Hepatic stellate cell (primary cell): ENCODE data around the gene KDM4B.

ENCODE experiments used
- DNase-seq: peaks from one replicate; pipeline ENCODE4 v3.0.0; 2011; ENCODE audit warnings: low spot score

Gene KDM4B

DNA sequence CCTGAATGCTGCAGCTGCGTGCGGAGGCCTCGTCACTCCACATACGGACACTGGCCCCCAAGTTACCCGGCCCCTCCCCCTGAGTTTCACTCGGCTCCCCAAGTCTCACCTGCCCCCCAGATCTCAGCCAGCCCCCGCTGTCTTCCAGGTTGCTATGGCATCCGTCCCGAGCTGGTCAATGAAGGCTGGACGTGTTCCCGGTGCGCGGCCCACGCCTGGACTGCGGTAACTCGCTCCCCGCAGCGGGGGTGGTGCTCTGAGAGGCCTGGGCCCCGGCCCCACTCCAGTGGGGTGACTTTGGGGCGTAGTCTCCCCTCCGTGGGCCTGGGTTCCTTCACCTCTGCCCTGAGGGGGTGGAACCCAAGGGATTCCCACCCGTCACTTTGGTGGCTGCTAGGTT is 168.2 kb downstream of the KDM4B start:
- DNase-seq = no peak

DNA sequence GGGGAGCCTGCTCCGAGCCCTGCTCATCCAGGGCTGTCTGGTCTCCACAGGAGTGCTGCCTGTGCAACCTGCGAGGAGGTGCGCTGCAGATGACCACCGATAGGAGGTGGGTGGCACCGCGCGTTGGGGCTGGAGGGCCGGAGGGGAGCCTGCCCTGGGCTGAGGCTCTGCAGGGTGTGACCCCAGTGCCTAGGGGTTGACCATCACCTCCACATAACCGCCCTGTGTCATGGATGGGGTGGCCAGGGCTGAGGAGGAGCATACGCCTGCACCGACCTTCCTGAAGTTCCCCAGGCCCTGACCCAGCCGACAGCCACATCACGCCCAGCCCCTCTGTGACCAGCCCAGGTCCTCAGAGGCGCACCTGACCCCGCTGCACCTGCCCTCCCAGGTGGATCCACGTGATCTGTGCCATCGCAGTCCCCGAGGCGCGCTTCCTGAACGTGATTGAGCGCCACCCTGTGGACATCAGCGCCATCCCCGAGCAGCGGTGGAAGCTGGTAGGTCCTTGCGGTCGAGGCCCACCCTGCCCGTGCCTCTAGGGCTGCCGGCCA is 168.7 kb downstream of the KDM4B start:
- DNase-seq = no peak

DNA sequence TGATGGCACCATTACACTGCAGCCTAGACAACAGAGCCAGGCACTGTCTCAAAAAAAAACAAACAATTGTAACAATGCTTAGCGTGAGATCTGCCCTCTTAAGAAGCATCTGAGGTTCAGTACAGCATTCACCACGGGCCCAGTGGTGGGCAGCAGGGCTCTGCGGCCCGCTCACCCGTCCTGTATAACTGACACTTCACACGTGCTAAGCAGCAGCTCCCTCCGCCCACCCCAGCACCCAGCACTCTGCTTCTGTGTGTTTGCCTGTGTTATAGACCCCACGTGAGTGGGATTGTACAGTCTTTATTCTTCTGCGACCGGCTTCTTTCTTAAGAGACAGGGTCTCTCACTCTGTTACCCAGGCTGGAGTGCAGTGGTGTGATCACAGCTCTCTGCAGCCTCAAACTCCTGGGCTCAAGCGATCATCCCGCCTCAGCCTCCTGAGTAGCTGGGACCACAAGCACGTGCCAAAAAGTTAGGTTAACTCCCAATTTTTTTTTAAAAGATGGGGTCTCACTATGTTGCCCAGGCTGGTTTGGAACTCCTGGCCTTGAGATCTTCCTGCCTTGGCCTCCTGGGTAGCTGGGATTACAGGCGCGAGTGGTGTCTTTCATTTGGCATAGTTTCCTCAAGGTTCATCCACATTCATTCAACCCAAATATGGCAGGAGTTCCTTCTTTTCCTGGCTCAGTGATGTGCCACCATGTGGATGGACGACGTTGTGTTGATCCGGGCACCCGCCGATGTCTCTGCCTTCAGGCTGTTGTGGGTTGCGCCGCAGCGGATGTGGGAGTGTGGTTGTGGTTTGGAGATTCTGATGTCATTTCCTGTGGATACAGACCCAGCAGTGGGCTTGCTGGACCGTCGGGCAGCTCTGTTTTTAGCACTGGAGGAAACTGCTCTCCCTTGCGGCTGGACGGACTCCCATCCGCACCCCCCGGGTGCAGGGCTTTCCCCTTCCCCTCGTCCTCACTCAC is 170.0 kb downstream of the KDM4B start:
- DNase-seq = no peak

DNA sequence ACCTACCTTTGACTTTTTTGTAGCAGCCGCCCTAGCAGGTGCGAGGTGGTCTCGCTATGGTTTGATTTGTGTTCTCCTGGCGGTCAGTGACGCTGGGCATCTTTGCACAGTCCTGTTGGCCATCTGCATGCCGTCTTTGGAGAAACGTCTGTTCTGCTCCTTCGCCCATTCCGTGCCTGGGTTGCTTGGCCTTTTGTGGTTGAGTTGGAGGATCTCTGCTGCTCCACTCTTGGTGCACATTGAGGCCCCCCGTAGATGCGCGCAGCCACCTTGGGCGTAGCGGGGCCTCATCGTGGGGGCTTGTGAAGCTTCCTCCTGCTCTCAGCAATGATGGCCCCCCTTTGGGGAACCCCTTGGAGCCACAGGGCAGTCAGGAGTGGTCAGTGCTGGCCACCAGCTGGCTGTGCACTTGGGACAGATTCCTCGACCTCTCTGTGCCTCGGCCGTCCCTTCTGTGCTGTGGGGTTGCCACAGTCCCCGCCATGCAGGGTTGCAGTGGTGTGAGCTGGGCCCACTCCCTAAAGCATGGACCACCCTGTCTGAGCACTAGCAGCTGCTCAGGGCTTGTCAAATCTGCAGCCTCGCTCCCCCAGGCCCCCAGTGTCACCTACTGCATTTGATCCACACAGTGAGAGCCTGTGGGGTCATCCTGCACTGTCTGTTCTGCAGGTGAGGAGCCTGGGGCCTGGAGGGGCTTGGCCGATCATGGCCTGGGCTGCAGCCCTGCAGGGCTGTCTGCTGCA is 170.8 kb downstream of the KDM4B start:
- DNase-seq = no peak

DNA sequence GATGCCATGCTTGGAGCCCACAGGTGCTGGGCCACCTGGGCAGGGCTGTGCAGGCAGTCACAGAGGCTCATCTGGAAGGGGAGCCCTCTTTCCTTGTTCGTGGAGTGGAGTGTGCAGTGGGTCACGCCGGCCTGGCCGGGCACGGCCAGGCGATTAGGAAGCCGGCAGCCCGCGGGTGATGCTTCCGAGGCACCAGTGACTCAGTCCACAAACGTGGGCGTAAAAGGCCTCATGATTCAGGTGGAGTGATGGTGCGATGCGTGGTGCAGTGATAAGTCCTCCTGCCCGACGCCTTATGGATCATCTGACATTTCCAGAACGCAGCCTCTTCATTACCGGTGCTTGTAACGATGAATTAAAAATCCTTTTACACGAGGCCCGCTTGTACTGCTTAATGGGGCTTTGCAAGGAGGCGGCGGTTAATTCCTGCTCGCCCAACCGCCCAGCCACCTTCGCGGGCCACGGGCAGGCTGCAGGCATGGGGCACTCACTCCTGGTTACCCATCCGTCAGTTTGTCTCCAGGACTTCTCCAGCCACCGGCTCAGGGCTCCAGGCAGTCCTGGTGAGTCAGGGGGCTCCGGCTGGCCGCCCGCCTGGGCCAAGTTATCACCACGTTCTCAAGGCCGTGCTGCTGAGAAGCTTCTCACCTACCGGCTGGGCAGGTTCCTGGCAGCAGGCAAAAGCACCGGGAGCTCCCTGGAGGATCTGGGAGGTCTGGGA is 172.4 kb downstream of the KDM4B start:
- DNase-seq = no peak

DNA sequence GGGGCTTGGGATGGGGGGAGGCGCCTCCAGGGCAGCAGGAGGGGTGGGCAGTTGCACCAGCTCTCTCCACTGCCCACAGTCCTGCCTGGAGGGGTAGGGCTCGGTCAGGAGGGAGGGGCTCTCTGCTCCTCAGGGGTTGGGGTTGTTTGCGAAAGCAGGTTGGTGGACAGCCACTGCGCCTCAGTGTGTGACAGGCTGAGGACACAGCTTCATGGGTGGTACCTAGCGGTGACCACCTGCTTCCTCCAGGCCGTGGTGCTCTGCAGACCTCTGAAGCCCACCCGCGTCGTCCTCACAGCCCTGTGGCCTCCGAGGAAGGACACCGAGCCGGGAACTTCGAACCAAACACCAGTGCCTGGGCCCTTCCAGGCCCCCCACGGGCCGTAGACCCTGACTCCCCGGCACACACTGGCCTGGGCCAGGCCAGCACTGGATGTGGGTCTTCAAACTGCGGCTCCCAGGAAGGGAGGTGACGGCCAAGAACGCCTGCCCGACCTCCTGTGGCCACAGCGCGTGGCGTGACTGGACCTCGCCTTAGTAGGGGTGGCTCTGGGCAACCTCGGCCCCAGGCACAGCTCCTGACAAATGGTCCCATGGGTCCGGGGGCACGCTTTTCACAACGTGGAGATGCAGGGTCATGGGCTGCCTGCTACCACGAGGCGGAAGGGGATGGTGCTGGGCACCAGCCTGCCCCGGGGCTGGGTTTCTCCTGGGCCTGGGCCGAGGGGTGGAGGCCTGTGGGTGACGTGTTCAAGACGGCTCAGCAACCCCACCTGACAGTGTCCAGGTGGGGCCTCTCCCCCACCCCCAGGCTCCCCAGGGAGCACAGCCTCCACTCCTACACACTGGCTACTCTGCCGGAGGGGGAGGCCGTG is 173.2 kb downstream of the KDM4B start:
- DNase-seq = no peak

DNA sequence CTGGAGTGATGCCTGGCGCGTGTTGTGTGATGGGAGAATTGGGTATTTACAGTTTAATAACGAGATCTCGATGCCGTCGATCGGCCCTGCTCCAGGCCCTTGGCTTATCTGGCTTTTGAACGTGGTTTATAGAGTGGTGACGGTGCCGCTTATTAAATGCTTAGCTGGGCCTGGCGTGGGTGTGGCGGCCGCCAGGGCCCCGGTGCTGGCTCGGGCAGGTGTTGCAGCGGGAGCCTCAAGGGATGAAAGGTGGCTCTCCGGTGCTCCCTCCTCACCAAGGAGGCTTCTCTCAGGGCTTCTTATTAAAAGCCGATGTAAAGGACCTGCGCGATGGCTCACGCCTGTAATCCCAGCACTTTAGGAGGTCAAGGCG is 173.8 kb downstream of the KDM4B start:
- no peak for DNase-seq

DNA sequence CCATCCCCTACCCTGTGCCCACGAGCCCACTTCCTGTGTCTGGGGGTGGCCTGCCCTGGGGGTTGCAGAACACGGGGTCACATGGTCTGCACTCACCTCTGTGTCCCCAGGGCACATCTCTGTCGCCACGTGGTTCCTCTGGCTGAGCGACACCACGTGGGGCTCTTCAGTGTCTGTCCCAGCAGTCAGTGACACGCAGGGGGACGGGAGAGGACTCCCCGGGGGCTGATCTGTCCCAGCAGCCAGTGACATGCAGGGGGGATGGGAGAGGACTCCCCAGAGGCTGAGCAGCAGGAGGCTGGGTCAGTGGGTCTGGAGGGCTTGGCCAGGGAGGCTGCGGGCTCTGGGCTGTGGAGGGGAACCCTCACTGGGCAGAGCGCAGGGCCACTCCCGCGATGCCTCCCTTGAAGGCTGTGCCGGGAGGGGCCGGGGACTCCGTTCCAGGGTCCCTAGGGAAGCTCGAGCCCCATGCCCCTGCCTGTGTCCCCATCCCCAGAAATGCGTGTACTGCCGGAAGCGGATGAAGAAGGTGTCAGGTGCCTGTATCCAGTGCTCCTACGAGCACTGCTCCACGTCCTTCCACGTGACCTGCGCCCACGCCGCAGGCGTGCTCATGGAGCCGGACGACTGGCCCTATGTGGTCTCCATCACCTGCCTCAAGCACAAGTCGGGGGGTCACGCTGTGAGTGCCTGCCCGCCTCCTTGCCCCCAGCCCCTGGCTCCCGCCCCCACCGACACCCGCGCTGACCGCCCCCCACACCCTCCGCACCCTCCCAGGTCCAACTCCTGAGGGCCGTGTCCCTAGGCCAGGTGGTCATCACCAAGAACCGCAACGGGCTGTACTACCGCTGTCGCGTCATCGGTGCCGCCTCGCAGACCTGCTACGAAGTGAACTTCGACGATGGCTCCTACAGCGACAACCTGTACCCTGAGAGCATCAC is 174.8 kb downstream of the KDM4B start:
- no peak for DNase-seq

DNA sequence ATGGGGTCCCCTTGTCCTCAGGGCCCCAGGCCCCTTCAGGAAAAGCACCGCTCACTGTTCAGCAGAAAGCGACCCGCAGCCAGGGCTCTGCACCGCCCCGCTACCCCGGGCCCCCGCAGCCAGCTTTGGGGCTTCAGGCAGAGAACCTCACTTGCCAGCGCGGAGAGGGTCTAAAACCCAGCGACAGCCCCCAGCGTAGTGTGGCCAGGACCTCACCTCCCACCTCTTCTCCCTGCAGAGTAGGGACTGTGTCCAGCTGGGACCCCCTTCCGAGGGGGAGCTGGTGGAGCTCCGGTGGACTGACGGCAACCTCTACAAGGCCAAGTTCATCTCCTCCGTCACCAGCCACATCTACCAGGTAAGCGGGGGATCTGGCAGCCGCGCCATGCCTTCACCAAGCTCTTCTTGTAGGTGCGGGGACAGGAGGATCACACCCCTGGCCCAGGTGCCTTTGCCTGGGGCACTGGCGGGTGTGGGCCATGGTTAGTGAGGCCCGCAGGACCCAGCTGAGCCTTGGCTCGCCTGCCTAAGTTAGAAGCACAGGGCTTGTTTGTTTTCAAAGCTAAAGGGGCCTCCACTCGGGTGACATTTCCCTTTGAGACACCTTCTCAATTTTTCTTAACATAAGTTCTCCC is 175.7 kb downstream of the KDM4B start:
- no peak for DNase-seq

DNA sequence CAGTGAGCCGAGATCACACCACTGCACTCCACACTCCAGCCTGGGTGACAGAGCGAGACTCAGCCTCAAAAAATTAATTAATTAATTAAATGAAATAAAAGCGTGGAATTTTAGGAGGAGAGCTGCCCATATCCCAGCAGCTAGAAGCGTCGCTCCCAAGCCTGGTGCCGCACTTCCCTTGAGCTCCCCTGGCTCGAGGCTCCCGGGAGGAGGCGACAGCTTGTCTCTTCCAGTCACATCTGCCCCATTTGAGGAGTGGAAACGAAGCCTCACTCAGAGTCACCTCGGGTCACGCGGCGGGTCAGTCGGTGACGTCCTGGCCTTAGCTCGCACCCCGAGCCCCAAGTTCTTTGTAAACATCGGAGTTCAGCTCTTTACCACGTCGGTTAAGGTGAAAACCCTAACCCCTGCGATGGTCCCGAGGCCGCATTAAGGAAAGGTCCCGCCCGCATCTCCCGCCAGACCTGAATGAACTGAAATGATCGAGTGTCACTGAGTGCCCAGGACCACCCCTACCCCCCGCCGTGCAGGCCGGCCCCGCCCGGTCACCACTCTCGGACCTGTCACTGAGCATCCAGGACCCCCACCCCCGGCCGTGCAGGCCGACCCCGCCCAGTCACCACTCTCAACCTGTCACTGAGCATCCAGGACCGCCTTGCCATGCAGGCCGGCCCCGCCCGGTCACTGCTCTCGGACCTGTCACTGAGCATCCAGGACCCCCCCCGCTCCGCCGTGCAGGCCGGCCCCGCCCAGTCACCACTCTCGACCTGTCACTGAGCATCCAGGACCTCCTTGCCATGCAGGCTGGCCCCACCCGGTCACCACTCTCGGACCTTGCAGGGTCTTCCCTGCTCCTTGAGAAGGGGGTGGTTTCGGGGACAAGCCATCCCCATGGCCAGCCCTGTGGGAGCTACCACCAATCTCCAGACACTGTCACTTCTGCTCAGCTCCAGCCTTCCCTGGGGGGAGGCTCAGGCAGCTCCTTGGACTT is 176.9 kb downstream of the KDM4B start:
- no peak for DNase-seq

DNA sequence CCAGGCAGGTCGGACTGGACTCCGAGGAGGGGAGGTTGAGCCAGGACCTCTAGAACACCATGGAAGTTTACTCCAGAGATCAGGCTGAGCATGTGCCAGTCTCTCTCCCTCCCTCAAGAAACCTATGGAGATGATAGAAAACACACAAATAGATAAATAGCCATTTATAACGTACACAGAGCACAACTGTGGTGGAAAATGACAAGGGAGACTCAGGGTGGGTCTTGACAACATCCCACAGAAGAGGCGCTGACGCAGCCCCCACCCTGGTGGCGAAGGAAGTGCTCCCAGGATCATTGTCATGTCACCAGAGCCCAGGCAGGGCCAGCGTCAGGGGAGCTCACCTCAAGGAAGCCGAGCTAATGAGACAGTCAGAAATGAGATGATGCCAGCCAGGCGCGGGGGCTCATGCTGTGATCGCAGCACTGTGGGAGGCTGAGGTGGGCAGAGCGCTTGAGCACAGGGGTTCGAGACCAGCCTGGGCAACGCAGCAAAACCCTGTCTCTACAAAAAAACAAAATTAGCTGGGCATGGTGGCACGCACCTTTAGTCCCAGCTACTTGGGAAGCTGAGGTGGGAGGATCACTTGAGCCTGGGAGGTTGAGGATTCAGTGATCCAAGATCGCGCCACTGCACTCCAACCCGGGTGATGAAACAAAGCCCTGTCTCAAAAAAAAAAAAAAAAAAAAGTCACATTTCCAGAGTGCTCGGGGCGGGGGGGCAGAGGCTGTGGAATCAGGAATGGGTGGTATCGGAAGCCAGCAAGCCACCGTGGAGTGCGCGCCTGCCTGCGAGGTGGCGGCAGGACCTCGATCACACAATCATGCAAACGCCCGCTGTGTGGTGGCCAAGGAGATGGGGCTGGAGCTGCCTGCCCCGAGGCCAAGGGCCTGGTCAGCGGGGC is 178.4 kb downstream of the KDM4B start:
- DNase-seq = no peak

DNA sequence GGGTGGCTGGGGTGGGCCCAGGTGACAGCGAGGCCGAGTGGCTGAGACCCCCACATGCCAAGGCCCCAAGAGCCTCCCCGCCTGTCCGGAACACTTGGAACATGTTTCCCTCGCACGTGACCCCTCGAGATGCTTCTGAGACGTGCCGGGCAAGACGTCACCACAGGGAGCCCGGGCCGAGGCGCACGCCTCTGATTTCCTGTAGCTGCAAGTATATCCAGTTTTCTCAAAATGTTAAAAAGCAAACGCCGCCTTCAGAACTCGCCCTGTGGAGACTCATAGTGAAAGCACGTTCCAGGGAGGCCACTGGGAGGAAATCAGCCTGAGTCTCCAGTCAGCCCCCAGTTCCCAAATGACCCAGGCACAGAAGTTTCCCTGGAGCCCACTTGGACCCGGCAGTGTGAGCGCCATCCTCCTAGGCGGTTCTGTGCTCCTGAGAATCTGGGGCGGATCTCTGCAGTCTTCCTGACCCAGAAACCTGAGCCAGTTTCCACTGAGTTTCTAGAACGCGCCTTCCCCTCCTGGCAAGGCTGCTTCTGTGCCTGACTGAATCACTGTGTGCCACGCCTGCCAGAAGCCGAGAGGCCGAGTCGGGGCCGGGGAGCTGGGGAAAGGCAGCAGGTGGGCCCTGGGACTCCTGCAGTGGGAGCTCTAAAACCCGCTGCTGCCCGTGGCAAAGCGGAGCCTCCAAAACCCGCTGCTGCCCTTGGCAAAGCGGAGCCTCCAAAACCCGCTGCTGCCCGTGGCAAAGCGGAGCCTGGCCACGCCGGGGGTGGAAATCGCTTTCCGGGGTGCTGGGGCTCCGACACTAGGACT is 179.3 kb downstream of the KDM4B start:
- no peak for DNase-seq

DNA sequence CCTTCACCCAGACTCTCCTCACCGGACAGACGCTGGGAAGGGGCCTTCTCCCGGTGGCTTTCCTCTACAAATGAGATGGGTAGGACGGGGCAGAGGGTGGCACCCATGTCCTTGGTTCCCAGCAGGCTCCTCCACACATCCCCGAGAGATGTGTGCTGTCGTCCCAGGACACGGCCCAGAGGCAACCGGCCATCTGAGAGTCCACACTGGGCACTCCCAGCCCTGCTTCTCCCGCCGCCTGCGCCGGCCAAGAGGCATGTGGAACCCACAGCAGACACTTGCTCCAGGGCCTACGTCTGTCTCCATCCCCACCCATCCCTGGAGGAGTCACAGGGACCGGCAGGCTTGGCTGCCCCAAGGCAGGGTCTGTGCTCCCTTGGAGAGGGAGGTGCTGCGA is 179.9 kb downstream of the KDM4B start:
- DNase-seq = no peak

DNA sequence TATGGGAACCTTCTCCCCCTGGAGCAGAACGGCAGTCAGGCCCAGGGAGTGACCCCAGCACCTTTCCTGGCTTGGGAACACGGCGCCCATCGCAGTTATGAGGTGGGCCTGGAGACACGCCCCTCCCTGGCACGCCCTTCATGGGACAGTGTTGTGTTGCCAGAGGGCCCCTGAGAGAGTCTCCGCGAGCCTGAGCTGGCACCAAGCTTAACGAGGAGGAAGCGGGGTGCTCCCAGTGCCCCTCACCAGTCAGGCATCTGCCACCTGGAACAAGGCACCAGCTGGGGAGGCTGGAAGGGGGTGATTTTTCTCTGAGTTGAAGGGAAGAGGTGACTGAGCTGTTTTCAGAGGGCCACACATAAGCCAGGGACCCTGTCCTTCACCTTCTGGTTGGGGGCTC is 180.6 kb downstream of the KDM4B start:
- DNase-seq = no peak

DNA sequence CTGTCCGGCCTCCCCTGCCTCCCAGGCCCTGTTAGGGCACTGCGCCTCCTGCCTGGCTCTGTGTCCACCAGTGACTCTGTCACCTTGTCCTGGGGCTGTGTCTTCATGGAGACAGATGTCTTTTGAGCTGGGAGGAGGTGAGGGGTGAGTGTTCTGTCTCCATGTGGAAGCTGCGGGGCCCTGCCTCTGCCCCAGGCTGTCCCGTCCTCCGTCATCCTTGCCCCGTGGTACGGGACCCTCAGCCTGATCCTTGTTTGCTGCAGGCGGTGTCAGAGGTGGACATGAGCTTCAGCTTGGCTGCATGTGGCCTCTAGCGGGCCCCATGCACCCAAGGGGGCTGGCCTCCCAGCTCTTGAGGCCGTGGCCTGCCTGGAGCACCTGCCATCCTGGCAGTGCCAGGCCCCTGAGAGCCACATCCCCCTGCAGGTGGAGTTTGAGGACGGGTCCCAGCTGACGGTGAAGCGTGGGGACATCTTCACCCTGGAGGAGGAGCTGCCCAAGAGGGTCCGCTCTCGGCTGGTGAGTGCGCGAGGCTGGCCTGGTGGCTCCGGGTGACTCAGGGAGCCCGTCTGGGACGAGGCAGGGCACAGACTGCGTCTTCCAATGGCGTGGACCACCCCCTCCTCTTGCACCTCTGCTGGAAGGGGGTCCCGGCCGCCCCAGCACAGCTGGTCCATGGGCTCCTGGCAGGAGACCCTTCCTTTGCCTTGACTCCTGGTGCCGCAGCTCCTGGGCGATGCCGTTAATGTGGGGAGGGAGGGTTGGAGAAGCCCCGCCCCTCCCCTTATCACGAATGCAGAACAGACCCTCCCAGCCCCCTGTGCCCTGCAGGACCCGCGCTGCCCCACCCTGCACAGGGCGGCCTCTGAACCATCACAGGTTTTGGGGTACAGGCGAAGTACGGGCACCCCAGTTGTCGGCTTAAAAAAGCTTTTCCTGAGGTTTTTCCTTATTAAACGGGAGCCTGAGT is 181.3 kb downstream of the KDM4B start:
- DNase-seq = no peak
